Stomach smooth muscle (tissue), 2 donors: Measurements from ENCODE around the gene ATP5MK.
"Not testable (repeated sequence)": the region's sequence is repeated elsewhere in the genome, so short reads cannot be mapped to it uniquely, and the experiment has no call there.

ENCODE experiments used
- H3K27ac ChIP-seq: one replicate; pipeline ENCODE4 v1.7.0; 2013; ENCODE audit warnings: mild to moderate bottlenecking, low read length, inconsistent platforms
- H3K27me3 ChIP-seq, 2 donors: one replicate each; pipeline ENCODE4 v1.7.0; 2013; ENCODE audit warnings: low read length in 2 of 2; ENCODE audit not compliant: insufficient read depth in 2 of 2, control insufficient read depth in 1 of 2
- H3K36me3 ChIP-seq, 2 donors: one replicate each; pipeline ENCODE4 v1.7.0; 2013; ENCODE audit warnings: low read length in 2 of 2; ENCODE audit not compliant: control insufficient read depth in 2 of 2, insufficient read depth in 2 of 2
- H3K4me1 ChIP-seq: one replicate; pipeline ENCODE4 v1.7.0; 2013; ENCODE audit warnings: low read length; ENCODE audit not compliant: control insufficient read depth, insufficient read depth
- H3K4me3 ChIP-seq, 2 donors: one replicate each; pipeline ENCODE4 v1.7.0; 2013; ENCODE audit warnings: low read length in 2 of 2
- H3K9ac ChIP-seq, 2 donors: one replicate each; pipeline ENCODE4 v1.7.0; 2013; ENCODE audit warnings: low read length in 2 of 2, mild to moderate bottlenecking in 1 of 2
- H3K9me3 ChIP-seq, 2 donors: one replicate each; pipeline ENCODE4 v1.7.0; 2013; ENCODE audit warnings: low read length in 2 of 2; ENCODE audit not compliant: control insufficient read depth in 2 of 2
- donor health status: healthy.
- donor health status: Pancreatic carcinoma.

The ATP5MK gene

GRCh38 chr10:103397191-103397825 lies 1.0 kb upstream of the ATP5MK start:
- no peak overlapping the region for H3K27ac ChIP-seq
- peaks cover 20% of the 10 kb centered on the region for H3K4me1 ChIP-seq
- H3K9me3 ChIP-seq: no peaks in the 10 kb centered on the region
- H3K4me3 ChIP-seq: peak overlapping the region; percentile 84 to 97
- peak overlapping the region; percentile 81 to 90 for H3K9ac ChIP-seq
- H3K36me3 ChIP-seq: peaks cover 21 to 23% of the 10 kb centered on the region in 2 donors
- no peaks in the 10 kb centered on the region for H3K27me3 ChIP-seq

DNA sequence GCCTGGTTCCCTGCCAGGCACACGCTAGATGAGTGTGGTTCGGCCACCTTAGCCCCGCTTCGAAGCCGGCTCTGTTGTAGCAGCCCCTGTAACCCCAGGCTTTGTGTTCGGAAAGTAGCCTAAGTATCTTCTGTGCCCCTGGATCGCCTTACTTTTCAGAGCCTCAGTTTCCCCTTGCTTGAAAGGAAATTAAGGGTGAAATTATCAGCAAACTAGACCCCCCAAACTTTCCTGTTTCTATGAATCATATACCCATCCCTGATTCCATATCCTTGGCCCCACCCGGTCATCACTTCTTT lies 463 bp upstream of the ATP5MK start:
- Histone ChIP-seq H3K4me1 (peaks cover 20% of the 10 kb centered on the region), H3K27ac (peak overlapping the region; percentile 89), H3K4me3 (peak overlapping the region; percentile 84 to 97), H3K36me3 (peaks cover 21 to 23% of the 10 kb centered on the region in 2 donors), H3K9me3 (no peaks in the 10 kb centered on the region), H3K9ac (peak overlapping the region; percentile 81 to 90), H3K27me3 (no peaks in the 10 kb centered on the region)

- H3K9ac ChIP-seq: peak overlapping the region; percentile 86 to 95
- H3K4me3 ChIP-seq: peak overlapping the region; percentile 53 to 97
- H3K27ac ChIP-seq: peak overlapping the region; percentile 89
- H3K27me3 ChIP-seq: no peaks in the 10 kb centered on the region
- H3K4me1 ChIP-seq: peaks cover 20% of the 10 kb centered on the region
- no peaks in the 10 kb centered on the region for H3K9me3 ChIP-seq
- H3K36me3 ChIP-seq: peaks cover 23% of the 10 kb centered on the region in 2 donors
Measured at GRCh38 chr10:103395754-103396066, 565 bp downstream of the ATP5MK start.

- peak overlapping the region in 1 of 2 donors; percentile 22 for H3K4me3 ChIP-seq
- H3K27me3 ChIP-seq: no peaks in the 10 kb centered on the region
- no peak overlapping the region for H3K27ac ChIP-seq
- peaks cover 20% of the 10 kb centered on the region for H3K4me1 ChIP-seq
- no peak overlapping the region for H3K9ac ChIP-seq
- peaks cover 16 to 20% of the 10 kb centered on the region in 2 donors for H3K36me3 ChIP-seq
- no peaks in the 10 kb centered on the region for H3K9me3 ChIP-seq
Measured at GRCh38 chr10:103394180-103394579, 2.1 kb downstream of the ATP5MK start.

DNA sequence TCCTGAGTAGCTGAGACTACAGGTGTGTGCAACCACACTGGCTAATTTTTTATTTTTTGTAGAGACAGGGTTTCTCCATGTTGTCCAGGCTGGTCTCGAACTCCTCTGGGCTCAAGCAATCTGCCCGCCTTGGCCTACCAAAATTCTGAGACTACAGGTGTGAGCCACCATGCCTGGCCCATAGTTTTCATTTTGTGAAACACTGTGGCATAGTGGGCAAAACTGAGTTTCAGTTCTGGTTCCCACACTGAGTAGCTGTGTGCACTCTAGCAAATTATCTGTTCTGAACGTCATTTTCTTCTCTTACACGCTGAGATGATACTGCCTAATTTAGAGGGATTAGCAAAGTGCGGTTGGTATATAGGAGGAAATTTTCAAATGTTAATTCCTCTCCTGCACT lies 13.5 kb downstream of the ATP5MK start:
- Histone ChIP-seq H3K27ac (no peak overlapping the region), H3K9me3 (no peaks in the 10 kb centered on the region), H3K36me3 (peaks cover 13 to 20% of the 10 kb centered on the region in 2 donors), H3K9ac (no peak overlapping the region), H3K27me3 (no peaks in the 10 kb centered on the region), H3K4me1 (no peaks in the 10 kb centered on the region), H3K4me3 (no peak overlapping the region)

DNA sequence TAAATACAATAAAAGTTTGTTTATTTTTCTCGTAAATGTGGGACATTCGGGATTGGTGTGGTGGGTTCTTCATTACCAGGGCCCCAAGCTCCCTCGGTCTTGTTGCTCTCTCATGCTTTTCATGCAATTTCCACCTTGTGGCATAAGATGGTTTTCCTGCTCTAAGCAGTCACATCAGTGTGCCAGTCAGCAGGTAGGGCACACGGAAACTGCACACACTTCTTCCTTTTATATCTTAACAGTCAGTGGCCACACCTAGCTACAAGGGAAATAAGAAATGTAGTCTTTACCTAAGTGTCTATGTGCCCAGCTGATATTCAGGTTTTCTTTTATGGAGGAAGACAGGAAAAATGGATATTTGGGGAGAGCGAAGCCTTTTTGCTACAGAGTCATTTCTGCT lies 22.0 kb downstream of the ATP5MK start:
- no peak overlapping the region for H3K27ac ChIP-seq
- no peak overlapping the region for H3K4me3 ChIP-seq
- peaks cover 6 to 16% of the 10 kb centered on the region in 2 donors for H3K36me3 ChIP-seq
- H3K9me3 ChIP-seq: no peaks in the 10 kb centered on the region
- H3K4me1 ChIP-seq: peaks cover 5% of the 10 kb centered on the region
- no peak overlapping the region for H3K9ac ChIP-seq
- H3K27me3 ChIP-seq: no peaks in the 10 kb centered on the region

- Histone ChIP-seq H3K4me3 (no peak overlapping the region), H3K27me3 (no peaks in the 10 kb centered on the region), H3K27ac (no peak overlapping the region), H3K4me1 (peaks cover 7% of the 10 kb centered on the region), H3K9me3 (no peaks in the 10 kb centered on the region), H3K9ac (no peak overlapping the region), H3K36me3 (peaks cover 6 to 16% of the 10 kb centered on the region in 2 donors)
Measured at GRCh38 chr10:103373544-103373943, 22.7 kb downstream of the ATP5MK start.

- Histone ChIP-seq H3K27ac (peak within 1 kb of the TSS; percentile 55), H3K4me1 (peaks cover 7% of the 10 kb centered on the region), H3K9ac (peak within 1 kb of the TSS; percentile 72 to 78)
Measured at GRCh38 chr10:103367782-103368518, 28.3 kb downstream of the ATP5MK start, which contains the start of gene TAF5. Gene TAF5 (plus strand): TSS chr10:103367976. CDS start chr10:103367990, 14 bp downstream.

GRCh38 chr10:103367379-103367781 lies 28.9 kb downstream of the ATP5MK start:
- no peaks in the 10 kb centered on the region for H3K9me3 ChIP-seq
- H3K27me3 ChIP-seq: no peaks in the 10 kb centered on the region
- peak overlapping the region; percentile 55 for H3K27ac ChIP-seq
- no peaks in the 10 kb centered on the region for H3K36me3 ChIP-seq
- H3K4me3 ChIP-seq: peak overlapping the region; percentile 54 to 87
- H3K9ac ChIP-seq: peak overlapping the region; percentile 72 to 78
- peaks cover 7% of the 10 kb centered on the region for H3K4me1 ChIP-seq

More at GRCh38 chr10:103367782-103368518, 28.3 kb downstream of the ATP5MK start, which contains the start of gene TAF5:
- Histone ChIP-seq H3K9me3 (no peaks in the 10 kb centered on the region), H3K27me3 (no peaks in the 10 kb centered on the region), H3K4me3 (peak within 1 kb of the TSS; percentile 54 to 87), H3K36me3 (no peaks in the 10 kb centered on the region)

- H3K27me3 ChIP-seq, H3K9ac ChIP-seq, H3K9me3 ChIP-seq, H3K27ac ChIP-seq, H3K36me3 ChIP-seq, H3K4me1 ChIP-seq, H3K4me3 ChIP-seq: not testable (repeated sequence)
Measured at GRCh38 chr10:103360791-103361190, 35.5 kb downstream of the ATP5MK start.

DNA sequence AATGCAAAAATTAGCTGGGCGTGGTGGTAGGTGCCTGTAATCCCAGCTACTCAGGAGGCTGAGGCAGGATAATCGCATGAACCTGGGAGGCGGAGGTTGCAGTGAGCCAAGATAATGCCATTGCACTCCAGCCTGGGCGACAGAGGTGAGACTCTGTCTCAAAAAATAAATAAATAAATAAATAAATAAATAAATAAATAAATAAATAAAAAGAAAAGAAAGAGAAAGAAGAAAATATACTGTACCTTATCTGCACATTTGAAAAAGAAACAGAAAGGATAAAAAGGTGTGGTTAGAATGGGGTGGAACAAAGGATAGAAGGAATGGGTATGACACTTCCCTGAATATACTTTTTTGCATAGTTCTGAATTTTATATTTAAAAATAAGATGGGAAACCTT lies 36.8 kb downstream of the ATP5MK start:
- not testable (repeated sequence) for H3K27me3 ChIP-seq, H3K9me3 ChIP-seq, H3K4me3 ChIP-seq, H3K9ac ChIP-seq, H3K4me1 ChIP-seq, H3K27ac ChIP-seq, H3K36me3 ChIP-seq
